Coronary artery (tissue), 2 donors: ENCODE data around the gene PLEKHM1.

Experiments used
- DNase-seq: peaks from one replicate; pipeline ENCODE4 v3.0.0-alpha.2; 2017; ENCODE audit warnings: low spot score
- H3K27ac ChIP-seq, 2 donors: fragments of 200-600 bp; sonication (generic); one replicate each; pipeline ENCODE4 v1.5.1; 2016 to 2019
- H3K4me3 ChIP-seq: fragments of 200-600 bp; sonication (generic); 2 replicates; pipeline ENCODE4 v1.5.1; 2016; ENCODE audit warnings: mild to moderate bottlenecking, moderate library complexity
- CTCF ChIP-seq: fragments of 200-600 bp; sonication (generic); IDR thresholded peaks from one replicate; pipeline ENCODE4 v1.5.1; 2019; ENCODE audit warnings: antibody characterized with exemption

The PLEKHM1 gene

GRCh38 chr17:45394091-45394490 lies 96.4 kb downstream of the PLEKHM1 start:
- Histone ChIP-seq H3K4me3 (no peak overlapping the region), H3K27ac (no peak overlapping the region)
- DNase-seq, result no peak
- TF ChIP-seq CTCF, result no peak

GRCh38 chr17:45393411-45393810 lies 97.1 kb downstream of the PLEKHM1 start:
- no peak for TF ChIP-seq CTCF
- no peak for DNase-seq
- H3K4me3 ChIP-seq, result no peak overlapping the region
- H3K27ac ChIP-seq, result no peak overlapping the region

GRCh38 chr17:45391918-45392317 lies 98.6 kb downstream of the PLEKHM1 start:
- no peak overlapping the region for H3K27ac ChIP-seq
- no peak for TF ChIP-seq CTCF
- DNase-seq, result no peak
- no peak overlapping the region for H3K4me3 ChIP-seq

- H3K27ac ChIP-seq, result no peak overlapping the region
- no peak overlapping the region for H3K4me3 ChIP-seq
- no peak for DNase-seq
- no peak for TF ChIP-seq CTCF
Observed at GRCh38 chr17:45391291-45391690, 99.2 kb downstream of the PLEKHM1 start.

- Histone ChIP-seq H3K27ac (no peak overlapping the region), H3K4me3 (no peak overlapping the region)
- DNase-seq, result no peak
- no peak for TF ChIP-seq CTCF
Observed at GRCh38 chr17:45389354-45389753, 101.2 kb downstream of the PLEKHM1 start.

GRCh38 chr17:45388604-45389325 lies 101.8 kb downstream of the PLEKHM1 start:
- H3K4me3 ChIP-seq, result no peak overlapping the region
- DNase-seq, result no peak
- no peak for TF ChIP-seq CTCF
- H3K27ac ChIP-seq, result no peak overlapping the region

- Histone ChIP-seq H3K27ac (no peak overlapping the region), H3K4me3 (no peak overlapping the region)
- no peak for TF ChIP-seq CTCF
- no peak for DNase-seq
Observed at GRCh38 chr17:45387739-45388138, 102.8 kb downstream of the PLEKHM1 start.
